Aorta (tissue), 5 donors: ENCODE data around the gene PSEN1. TPM values are rescaled to one million over a fixed set of nuclear protein-coding genes. Genes with fewer than 3 reads are reported as not detected.

Experiments used
- ATAC-seq: fragments of 200-7000 bp; cut with Tn5 transposase; one replicate; pipeline ENCODE4 v1.9.1; 2022; ENCODE audit warnings: moderate library complexity; ENCODE audit not compliant: low FRiP score
- DNase-seq, 2 donors: peaks; one replicate each; pipeline ENCODE4 v3.0.0-alpha.2; 2020
- H3K27ac ChIP-seq, 2 donors: one replicate each; pipeline ENCODE4 v1.5.1; 2013; ENCODE audit warnings: low read length in 2 of 2, mild to moderate bottlenecking in 2 of 2, moderate library complexity in 2 of 2, control low read depth in 1 of 2, inconsistent platforms in 1 of 2, low read depth in 1 of 2
- H3K27me3 ChIP-seq, 2 donors: one replicate each; pipeline ENCODE4 v1.6.1; 2013; ENCODE audit warnings: control low read depth in 1 of 2, low read length in 1 of 2, mild to moderate bottlenecking in 1 of 2, moderate library complexity in 1 of 2; ENCODE audit not compliant: insufficient read depth in 2 of 2, control insufficient read depth in 1 of 2
- H3K36me3 ChIP-seq, 2 donors: one replicate each; pipeline ENCODE4 v1.6.1; 2013; ENCODE audit warnings: control low read depth in 1 of 2, low read length in 1 of 2, mild to moderate bottlenecking in 1 of 2; ENCODE audit not compliant: insufficient read depth in 2 of 2, control insufficient read depth in 1 of 2
- H3K4me1 ChIP-seq, 2 donors: one replicate each; pipeline ENCODE4 v1.6.1; 2013; ENCODE audit warnings: low read length in 2 of 2, control low read depth in 1 of 2, mild to moderate bottlenecking in 1 of 2, moderate library complexity in 1 of 2; ENCODE audit not compliant: insufficient read depth in 2 of 2, control insufficient read depth in 1 of 2
- H3K4me3 ChIP-seq, 2 donors: one replicate each; pipeline ENCODE4 v1.5.1; 2013; ENCODE audit warnings: low read length in 2 of 2, control low read depth in 1 of 2, mild to moderate bottlenecking in 1 of 2
- H3K9me3 ChIP-seq: one replicate; pipeline ENCODE4 v1.6.1; 2013; ENCODE audit warnings: mild to moderate bottlenecking, low read length; ENCODE audit not compliant: control insufficient read depth
- WGBS, 2 donors: extraction: QIAGEN DNeasy Blood & Tissue Kit; methylation state at CpG; one replicate each; pipeline ENCODE4 v1.1.7; 2013; 5-methylcytosine and 5-hydroxymethylcytosine counted together
- intact Hi-C, 2 donors: fragments of 100-400 bp; cut with DNase I; formaldehyde crosslinking; loops; one replicate each; pipeline versions ENCODE4 v1.14.2 to v1.15.0; 2022
- polyA plus RNA-seq, 2 donors: library from polyadenylated mRNA; stranded (reverse); fragments of 200-250 nt; gene quantifications; one replicate each; pipeline ENCODE4 v1.2.3, GENCODE V29; 2013
- total RNA-seq, 2 donors: library from RNA; stranded (reverse); fragmentation: NEBNext Ultra II Directional; extraction: Animal tissue kit (Norgen Biotek cat#: 25700); gene quantifications; one replicate each; pipeline ENCODE4 v1.2.1, GENCODE V29; 2021
- donor health status: healthy with polysubstance abuse.
- donor health status: Bipolar disorder and iron deficiency.
- donor health status: DM: no; HTN: no; CAD: no.
- donor health status: DM: no; HTN: no; CAD: no.
- donor health status: DM: yes; HTN: yes; CAD: no.

PSEN1 gene
- total and polyA plus RNA-seq, 4 donors: 10.3 to 51.6 (median 32.4) TPM

- peak; percentile 30 for ATAC-seq
- peak in 1 of 2 donors; percentile 80 for DNase-seq
- Histone ChIP-seq H3K4me3 (peak within 1 kb of the TSS in 1 of 2 donors; percentile 42), H3K9me3 (no peaks in the 10 kb centered on the region), H3K27me3 (no peaks in the 10 kb centered on the region), H3K4me1 (no peaks in the 10 kb centered on the region), H3K36me3 (no peaks in the 10 kb centered on the region), H3K27ac (no peak within 1 kb of the TSS)
- WGBS, 2 donors: 5 to 6% methylated on average over 24 to 48 of the region's 48 CpGs
- intact Hi-C loops: no loop called here
These were observed 101.0 kb downstream of the PSEN1 start, which contains the start of gene PAPLN for GRCh38 chr14:73237219-73237785. PAPLN (plus strand) TSS chr14:73237506; CDS start chr14:73239779, 2,273 bp downstream.

GRCh38 chr14:73237786-73238423 is 101.6 kb downstream of the PSEN1 start:
- intact Hi-C loops: no loop called here
- ATAC-seq: peak; percentile 2
- Histone ChIP-seq H3K4me1 (no peaks in the 10 kb centered on the region), H3K4me3 (peak overlapping the region in 1 of 2 donors; percentile 42), H3K27ac (no peak overlapping the region), H3K27me3 (no peaks in the 10 kb centered on the region), H3K36me3 (no peaks in the 10 kb centered on the region), H3K9me3 (no peaks in the 10 kb centered on the region)
- WGBS, 2 donors: 2 to 3% methylated on average over 34 to 73 of the region's 73 CpGs
- DNase-seq: peak in 1 of 2 donors; percentile 73

- intact Hi-C loops: no loop called here
- H3K27me3 ChIP-seq: no peaks in the 10 kb centered on the region
- WGBS, 2 donors: 14 to 20% methylated on average over 10 of the region's 10 CpGs
These were observed 102.1 kb downstream of the PSEN1 start for GRCh38 chr14:73238424-73238852.

GRCh38 chr14:73238941-73239340 is 102.6 kb downstream of the PSEN1 start:
- no peaks in the 10 kb centered on the region for H3K4me1 ChIP-seq
- no peak overlapping the region for H3K4me3 ChIP-seq
- peak in 1 of 2 donors; percentile 67 for DNase-seq
- intact Hi-C loops: no loop called here
- no peaks in the 10 kb centered on the region for H3K9me3 ChIP-seq
- H3K36me3 ChIP-seq: no peaks in the 10 kb centered on the region
- no peak overlapping the region for H3K27ac ChIP-seq
- 75 to 77% methylated on average over 11 of the region's 11 CpGs for WGBS, 2 donors
- ATAC-seq: no peak
- H3K27me3 ChIP-seq: no peaks in the 10 kb centered on the region

More at GRCh38 chr14:73238424-73238852, 102.1 kb downstream of the PSEN1 start:
- Histone ChIP-seq H3K4me3 (no peak overlapping the region), H3K9me3 (no peaks in the 10 kb centered on the region), H3K36me3 (no peaks in the 10 kb centered on the region), H3K27ac (no peak overlapping the region), H3K4me1 (no peaks in the 10 kb centered on the region)
- DNase-seq (peak in 1 of 2 donors; percentile 69), ATAC-seq (no peak)

- Histone ChIP-seq H3K27me3 (no peaks in the 10 kb centered on the region), H3K27ac (no peak overlapping the region), H3K36me3 (no peaks in the 10 kb centered on the region), H3K9me3 (no peaks in the 10 kb centered on the region), H3K4me3 (peak overlapping the region in 1 of 2 donors; percentile 22), H3K4me1 (no peaks in the 10 kb centered on the region)
- DNase-seq (peak; percentile 54 to 81), ATAC-seq (peak; percentile 60)
- intact Hi-C loops: no loop called here
- 7% methylated on average over 42 to 48 of the region's 48 CpGs for WGBS, 2 donors
These were observed 103.3 kb downstream of the PSEN1 start for GRCh38 chr14:73239393-73240241.

- Histone ChIP-seq H3K4me1 (no peaks in the 10 kb centered on the region), H3K27ac (no peak overlapping the region), H3K27me3 (no peaks in the 10 kb centered on the region), H3K4me3 (no peak overlapping the region), H3K9me3 (no peaks in the 10 kb centered on the region), H3K36me3 (no peaks in the 10 kb centered on the region)
- DNase-seq (peak; percentile 49 to 61), ATAC-seq (no peak)
- intact Hi-C loops: no loop called here
- WGBS, 2 donors: 85 to 93% methylated on average over 10 of the region's 10 CpGs
These were observed 104.6 kb downstream of the PSEN1 start for GRCh38 chr14:73240816-73241480.

GRCh38 chr14:73241481-73242165 is 105.3 kb downstream of the PSEN1 start:
- H3K27me3 ChIP-seq: no peaks in the 10 kb centered on the region
- peak; percentile 30 to 71 for DNase-seq
- ATAC-seq: no peak
- intact Hi-C loops: no loop called here
- H3K4me3 ChIP-seq: no peak overlapping the region
- H3K4me1 ChIP-seq: no peaks in the 10 kb centered on the region
- WGBS, 2 donors: 95 to 96% methylated on average over 19 of the region's 19 CpGs
- no peaks in the 10 kb centered on the region for H3K9me3 ChIP-seq
- H3K27ac ChIP-seq: no peak overlapping the region
- no peaks in the 10 kb centered on the region for H3K36me3 ChIP-seq

GRCh38 chr14:73242357-73242901 is 106.1 kb downstream of the PSEN1 start:
- DNase-seq: peak; percentile 33 to 50
- Histone ChIP-seq H3K27ac (no peak overlapping the region), H3K4me3 (no peak overlapping the region), H3K9me3 (no peaks in the 10 kb centered on the region), H3K27me3 (no peaks in the 10 kb centered on the region), H3K4me1 (no peaks in the 10 kb centered on the region), H3K36me3 (no peaks in the 10 kb centered on the region)
- WGBS, 2 donors: 85 to 86% methylated on average over 6 of the region's 6 CpGs
- intact Hi-C loops: no loop called here
- no peak for ATAC-seq
